MM.1S (cell line): Measurements from ENCODE around the gene XCR1.

Experiments used
- EZH2 ChIP-seq: fragments of 300-600 bp; sonication (generic); optimal IDR thresholded peaks from 2 replicates; pipeline ENCODE3; 2017; ENCODE audit warnings: low read depth, mild to moderate bottlenecking, antibody characterized with exemption, low read length, mixed read lengths
- EZH2phosphoT487 ChIP-seq: fragments of 300-600 bp; sonication (generic); IDR thresholded peaks from 2 replicates; pipeline ENCODE4 v1.6.1; 2018; ENCODE audit warnings: antibody characterized with exemption, low read length
- TF ChIP-seq, protein P1 (sequence below): fragments of 300-600 bp; sonication (generic); IDR thresholded peaks from 2 replicates; pipeline ENCODE4 v1.5.1; 2016; ENCODE audit warnings: antibody characterized with exemption, low read length, mixed read lengths

DNA sequence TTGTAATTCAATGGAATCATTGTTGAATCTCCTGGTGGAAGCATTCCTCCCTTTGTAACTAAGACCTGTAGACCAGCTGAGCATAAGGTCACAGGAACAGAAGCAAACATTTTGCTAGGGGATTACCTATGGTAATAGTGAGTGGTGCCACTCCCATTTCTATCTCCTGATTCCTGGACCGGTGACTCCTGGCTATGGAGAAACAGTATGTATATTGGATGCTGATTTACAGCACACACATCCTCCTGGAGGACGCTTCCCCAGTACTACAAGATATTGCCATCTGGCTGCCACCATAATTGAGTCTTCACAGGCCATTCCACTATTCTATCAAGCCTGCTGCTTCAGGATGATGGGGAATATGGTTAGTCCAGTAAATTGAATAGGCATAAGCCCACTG lies 33.3 kb upstream of the XCR1 start:
- TF ChIP-seq, protein P1, sequence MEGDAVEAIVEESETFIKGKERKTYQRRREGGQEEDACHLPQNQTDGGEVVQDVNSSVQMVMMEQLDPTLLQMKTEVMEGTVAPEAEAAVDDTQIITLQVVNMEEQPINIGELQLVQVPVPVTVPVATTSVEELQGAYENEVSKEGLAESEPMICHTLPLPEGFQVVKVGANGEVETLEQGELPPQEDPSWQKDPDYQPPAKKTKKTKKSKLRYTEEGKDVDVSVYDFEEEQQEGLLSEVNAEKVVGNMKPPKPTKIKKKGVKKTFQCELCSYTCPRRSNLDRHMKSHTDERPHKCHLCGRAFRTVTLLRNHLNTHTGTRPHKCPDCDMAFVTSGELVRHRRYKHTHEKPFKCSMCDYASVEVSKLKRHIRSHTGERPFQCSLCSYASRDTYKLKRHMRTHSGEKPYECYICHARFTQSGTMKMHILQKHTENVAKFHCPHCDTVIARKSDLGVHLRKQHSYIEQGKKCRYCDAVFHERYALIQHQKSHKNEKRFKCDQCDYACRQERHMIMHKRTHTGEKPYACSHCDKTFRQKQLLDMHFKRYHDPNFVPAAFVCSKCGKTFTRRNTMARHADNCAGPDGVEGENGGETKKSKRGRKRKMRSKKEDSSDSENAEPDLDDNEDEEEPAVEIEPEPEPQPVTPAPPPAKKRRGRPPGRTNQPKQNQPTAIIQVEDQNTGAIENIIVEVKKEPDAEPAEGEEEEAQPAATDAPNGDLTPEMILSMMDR = no peak
- TF ChIP-seq EZH2phosphoT487 (no peak), EZH2 (no peak)
